HEK293 (cell line): ENCODE results near the gene CARM1.

Experiments used
- YY1 ChIP-seq: fragments of 450-650 bp; formaldehyde crosslinking; IDR thresholded peaks from 2 replicates; pipeline ENCODE4 v1.5.1; 2018; ENCODE audit warnings: missing biosample characterization, missing genetic modification characterization
- TF ChIP-seq, protein P1 (sequence below): fragments of 450-650 bp; formaldehyde crosslinking; IDR thresholded peaks from 2 replicates; pipeline ENCODE4 v1.5.1; 2016; ENCODE audit warnings: missing biosample characterization, missing genetic modification characterization, low read depth

DNA sequence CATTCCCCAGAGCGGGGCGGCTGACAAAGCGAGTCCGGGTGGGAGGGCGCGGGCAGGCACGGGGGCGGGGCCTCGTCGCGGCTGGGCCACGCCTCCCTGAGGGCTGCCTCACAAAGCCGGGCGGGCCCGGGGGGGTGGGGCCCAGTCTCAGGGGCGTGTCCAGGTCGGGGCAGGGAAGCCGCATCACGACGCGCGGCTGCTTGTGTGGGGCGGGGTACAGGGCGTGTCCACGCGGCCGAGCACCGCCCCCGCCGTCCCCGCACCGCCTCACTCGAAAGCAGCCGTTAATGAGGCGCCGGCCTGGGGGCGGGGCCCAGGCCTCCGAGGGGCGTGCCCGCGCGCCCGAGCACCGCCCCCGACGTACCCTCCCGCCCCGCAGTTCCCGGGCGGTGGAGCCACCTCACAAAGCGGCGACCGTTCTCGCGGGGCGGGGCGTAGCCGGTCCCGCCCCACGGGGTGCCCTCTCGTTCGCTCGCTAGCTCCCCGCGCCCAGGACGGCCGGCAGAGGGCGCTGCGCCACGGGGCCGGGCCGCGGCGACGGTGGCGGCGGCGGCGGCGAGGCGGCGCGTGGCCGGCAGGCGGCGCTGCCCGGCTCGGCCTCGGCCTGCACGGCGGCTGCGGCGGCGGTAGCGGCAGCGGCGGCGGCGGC, at the start of gene CARM1:
- no peak for TF ChIP-seq YY1 (tag by site-specific recombination)
- TF ChIP-seq, protein P1, sequence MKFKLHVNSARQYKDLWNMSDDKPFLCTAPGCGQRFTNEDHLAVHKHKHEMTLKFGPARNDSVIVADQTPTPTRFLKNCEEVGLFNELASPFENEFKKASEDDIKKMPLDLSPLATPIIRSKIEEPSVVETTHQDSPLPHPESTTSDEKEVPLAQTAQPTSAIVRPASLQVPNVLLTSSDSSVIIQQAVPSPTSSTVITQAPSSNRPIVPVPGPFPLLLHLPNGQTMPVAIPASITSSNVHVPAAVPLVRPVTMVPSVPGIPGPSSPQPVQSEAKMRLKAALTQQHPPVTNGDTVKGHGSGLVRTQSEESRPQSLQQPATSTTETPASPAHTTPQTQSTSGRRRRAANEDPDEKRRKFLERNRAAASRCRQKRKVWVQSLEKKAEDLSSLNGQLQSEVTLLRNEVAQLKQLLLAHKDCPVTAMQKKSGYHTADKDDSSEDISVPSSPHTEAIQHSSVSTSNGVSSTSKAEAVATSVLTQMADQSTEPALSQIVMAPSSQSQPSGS: no peak
